SK-N-SH (cell line): ENCODE measurements around the gene ZKSCAN1. TPM values are rescaled to one million over a fixed set of nuclear protein-coding genes. Genes with fewer than 3 reads are reported as not detected.
A peak's percentile ranks its signal among the peaks of the same experiment; 100 is the strongest.

ENCODE experiments used
- CTCF ChIA-PET: fragments of 300-600, 350-600 bp; formaldehyde crosslinking; extraction: SDS; loops from one replicate; lab custom pipeline; 2021; lab: Yijun Ruan, JAX
- POLR2A ChIA-PET: fragments of 350-600 bp; sonication (Branson Sonifier 250); formaldehyde crosslinking; extraction: SDS; loops from one replicate; lab custom pipeline; 2020; ENCODE audit warnings: antibody characterized with exemption, inconsistent platforms; lab: Yijun Ruan, JAX
- DNase-seq: peaks from one replicate; pipeline ENCODE4 v3.0.0; 2012
- H2AFZ ChIP-seq: fragments of 200-600 bp; sonication (generic); 2 replicates; pipeline ENCODE4 v1.8.1; 2016; ENCODE audit warnings: antibody characterized with exemption, mild to moderate bottlenecking, low read depth
- H3F3A ChIP-seq: fragments of 200-600 bp; sonication (generic); replicated peaks from 2 replicates; pipeline ENCODE3; 2016; ENCODE audit warnings: antibody characterized with exemption, mild to moderate bottlenecking; ENCODE audit not compliant: insufficient read depth
- H3K27ac ChIP-seq, 2 experiments: fragments of 200-500 bp in 1 of 2; fragments of 200-600 bp in 1 of 2; sonication (Bioruptor generic) in 1 of 2; sonication (generic), shearing (Covaris generic) in 1 of 2; 2 replicates each; pipeline versions ENCODE4 v1.5.1 to v1.6.1; 2014 to 2016; ENCODE audit warnings: low read depth in 2 of 2, inconsistent platforms in 1 of 2, low read length in 1 of 2, mild to moderate bottlenecking in 1 of 2, mixed read lengths in 1 of 2
- H3K27me3 ChIP-seq: fragments of 200-600 bp; sonication (generic), shearing (Covaris generic); 2 replicates; pipeline ENCODE4 v1.6.1; 2016; ENCODE audit warnings: mixed run types; ENCODE audit not compliant: insufficient read depth
- H3K36me3 ChIP-seq, 2 experiments: fragments of 200-500 bp in 1 of 2; fragments of 200-600 bp in 1 of 2; sonication (Bioruptor generic) in 1 of 2; sonication (generic) in 1 of 2; replicated peaks in 1 of 2; 2 replicates each; pipeline versions ENCODE3 to v1.5.1; 2014 to 2016; ENCODE audit warnings: low read length in 1 of 2, mild to moderate bottlenecking in 1 of 2; ENCODE audit not compliant: insufficient read depth in 2 of 2, control insufficient read depth in 1 of 2
- H3K4me1 ChIP-seq, 2 experiments: fragments of 200-500 bp in 1 of 2; fragments of 200-600 bp in 1 of 2; sonication (Bioruptor generic) in 1 of 2; sonication (generic), shearing (Covaris generic) in 1 of 2; 2 replicates each; pipeline versions ENCODE4 v1.5.1 to v1.6.1; 2014 to 2016; ENCODE audit warnings: low read depth in 1 of 2, low read length in 1 of 2, mixed run types in 1 of 2; ENCODE audit not compliant: insufficient read depth in 2 of 2, control insufficient read depth in 1 of 2
- H3K4me2 ChIP-seq: fragments of 200-600 bp; sonication (generic), shearing (Covaris generic); 2 replicates; pipeline ENCODE4 v1.6.1; 2017; ENCODE audit warnings: mixed run types
- H3K4me3 ChIP-seq, 2 experiments: fragments of 200-500 bp in 1 of 2; fragments of 200-600 bp in 1 of 2; sonication (Bioruptor generic) in 1 of 2; sonication (generic), shearing (Covaris generic) in 1 of 2; 2 replicates each; pipeline versions ENCODE4 v1.5.1 to v1.8.1; 2014 to 2016; ENCODE audit warnings: low read depth in 2 of 2, inconsistent platforms in 1 of 2, low read length in 1 of 2, mild to moderate bottlenecking in 1 of 2, mixed read lengths in 1 of 2, moderate library complexity in 1 of 2
- H3K79me2 ChIP-seq: fragments of 200-600 bp; sonication (generic); 2 replicates; pipeline ENCODE4 v1.8.1; 2017; ENCODE audit warnings: mild to moderate bottlenecking; ENCODE audit not compliant: insufficient read depth
- H3K9ac ChIP-seq: fragments of 200-600 bp; sonication (generic); 2 replicates; pipeline ENCODE4 v1.6.1; 2017; ENCODE audit warnings: mixed run types
- H3K9me2 ChIP-seq: fragments of 200-600 bp; sonication (generic); 2 replicates; pipeline ENCODE4 v1.6.1; 2017; ENCODE audit warnings: mixed run types
- H3K9me3 ChIP-seq: fragments of 200-600 bp; sonication (generic); 2 replicates; pipeline ENCODE4 v1.6.1; 2017; ENCODE audit warnings: mixed run types, mild to moderate bottlenecking, moderate library complexity
- H4K20me1 ChIP-seq: fragments of 200-600 bp; sonication (generic); 2 replicates; pipeline ENCODE4 v1.6.1; 2017; ENCODE audit warnings: mild to moderate bottlenecking, mixed run types; ENCODE audit not compliant: insufficient read depth
- CHD2 ChIP-seq: fragments of 150-350 bp; IDR thresholded peaks from 2 replicates; pipeline ENCODE4 v1.6.1; 2018; ENCODE audit warnings: low read length; ENCODE audit not compliant: partially characterized antibody
- ELF1 ChIP-seq: IDR thresholded peaks from 2 replicates; pipeline ENCODE4 v1.4.0; 2012
- FOXJ3 ChIP-seq: sonication (generic); formaldehyde crosslinking; IDR thresholded peaks from 2 replicates; pipeline ENCODE4 v1.5.1; 2020; ENCODE audit warnings: mild to moderate bottlenecking, missing genetic modification reagents
- GABPA ChIP-seq: IDR thresholded peaks from 2 replicates; pipeline ENCODE4 v1.4.0; 2012; ENCODE audit warnings: low read depth, mild to moderate bottlenecking
- MXI1 ChIP-seq: IDR thresholded peaks from 2 replicates; pipeline ENCODE4 v1.6.1; 2012; ENCODE audit warnings: mild to moderate bottlenecking, low read depth, low read length, improper control_type of control experiment
- NFIC ChIP-seq: IDR thresholded peaks from 2 replicates; pipeline ENCODE4 v1.4.0; 2012; ENCODE audit warnings: borderline replicate concordance
- RCOR1 ChIP-seq: fragments of 150-350 bp; IDR thresholded peaks from 2 replicates; pipeline ENCODE4 v1.6.1; 2017; ENCODE audit warnings: antibody characterized with exemption, low read length
- RXRA ChIP-seq: IDR thresholded peaks from 2 replicates; pipeline ENCODE4 v1.4.0; 2012; ENCODE audit warnings: low read depth, mild to moderate bottlenecking, borderline replicate concordance
- TEAD4 ChIP-seq: IDR thresholded peaks from 2 replicates; pipeline ENCODE4 v1.4.0; 2012; ENCODE audit warnings: mild to moderate bottlenecking, borderline replicate concordance; ENCODE audit not compliant: insufficient read depth
- YY1 ChIP-seq: IDR thresholded peaks from 2 replicates; pipeline ENCODE4 v1.4.0; 2012; ENCODE audit warnings: low read depth, mild to moderate bottlenecking
- WGBS: methylation state at CpG from one replicate; pipeline ENCODE4 v1.1.6; 2017; ENCODE audit warnings: low lambda C conversion rate; 5-methylcytosine and 5-hydroxymethylcytosine counted together
- polyA plus RNA-seq, 3 experiments: library from polyadenylated mRNA; depleted of rRNA; stranded (reverse); fragments of >200 nt; gene quantifications; 2 replicates each; pipeline ENCODE4 v1.2.3, GENCODE V29; 2012
- TF ChIP-seq, protein P1 (sequence below): fragments of 200-600 bp; sonication (generic); IDR thresholded peaks from 2 replicates; pipeline ENCODE4 v1.6.1; 2017; ENCODE audit warnings: antibody characterized with exemption, mild to moderate bottlenecking, moderate library complexity
- TF ChIP-seq, protein P2 (sequence below): IDR thresholded peaks from 2 replicates; pipeline ENCODE4 v1.6.1; 2012; ENCODE audit warnings: mild to moderate bottlenecking, low read depth, low read length, moderate library complexity
- TF ChIP-seq, protein P3 (sequence below): IDR thresholded peaks from 2 replicates; pipeline ENCODE4 v1.4.0; 2012; ENCODE audit warnings: low read depth
- TF ChIP-seq, protein P4 (sequence below): IDR thresholded peaks from 2 replicates; pipeline ENCODE4; 2012
- TF ChIP-seq, protein P5 (sequence below): IDR thresholded peaks from 2 replicates; pipeline ENCODE4 v1.4.0; 2012; ENCODE audit warnings: low read depth, borderline replicate concordance

The ZKSCAN1 gene
- polyA plus RNA-seq, 1 of the 3 experiments (the other 2 are of a cell fraction): 21.1 TPM

DNA sequence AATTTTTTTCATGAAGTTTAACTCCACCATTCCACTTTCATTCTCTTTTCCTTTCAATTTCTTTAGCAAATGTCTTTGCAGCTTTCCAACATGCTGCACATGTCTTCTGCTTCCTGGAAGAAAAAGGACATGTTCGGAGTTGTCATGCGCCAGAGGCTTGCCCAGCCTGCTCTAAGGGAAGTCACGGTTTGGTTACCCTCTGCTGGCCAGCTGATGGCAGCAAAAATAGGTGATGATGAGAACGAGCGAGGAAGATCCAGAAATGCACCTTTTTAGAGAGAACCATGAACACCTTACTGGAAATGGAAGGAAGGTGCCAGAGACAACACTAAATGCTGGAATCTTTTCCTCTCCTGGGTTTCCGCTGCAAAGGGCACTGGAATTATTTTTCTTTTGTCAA, 29.3 kb downstream of the ZKSCAN1 start:
- Histone ChIP-seq H3K9me3 (no peaks in the 10 kb centered on the region), H3K27me3 (no peaks in the 10 kb centered on the region), H3K79me2 (no peaks in the 10 kb centered on the region), H3K36me3 (no peaks in the 10 kb centered on the region), H3K9ac (no peak overlapping the region), H4K20me1 (no peaks in the 10 kb centered on the region), H2AFZ (no peak overlapping the region), H3K4me3 (no peak overlapping the region), H3K4me2 (no peak overlapping the region), H3K4me1 (peaks cover 4 to 5% of the 10 kb centered on the region in 2 experiments; a peak in 2 of 4 replicates), H3K9me2 (no peaks in the 10 kb centered on the region), H3K27ac (no peak overlapping the region), H3F3A (peaks cover 18% of the 10 kb centered on the region)
- TF ChIP-seq YY1: no peak
- TF ChIP-seq, protein P1, sequence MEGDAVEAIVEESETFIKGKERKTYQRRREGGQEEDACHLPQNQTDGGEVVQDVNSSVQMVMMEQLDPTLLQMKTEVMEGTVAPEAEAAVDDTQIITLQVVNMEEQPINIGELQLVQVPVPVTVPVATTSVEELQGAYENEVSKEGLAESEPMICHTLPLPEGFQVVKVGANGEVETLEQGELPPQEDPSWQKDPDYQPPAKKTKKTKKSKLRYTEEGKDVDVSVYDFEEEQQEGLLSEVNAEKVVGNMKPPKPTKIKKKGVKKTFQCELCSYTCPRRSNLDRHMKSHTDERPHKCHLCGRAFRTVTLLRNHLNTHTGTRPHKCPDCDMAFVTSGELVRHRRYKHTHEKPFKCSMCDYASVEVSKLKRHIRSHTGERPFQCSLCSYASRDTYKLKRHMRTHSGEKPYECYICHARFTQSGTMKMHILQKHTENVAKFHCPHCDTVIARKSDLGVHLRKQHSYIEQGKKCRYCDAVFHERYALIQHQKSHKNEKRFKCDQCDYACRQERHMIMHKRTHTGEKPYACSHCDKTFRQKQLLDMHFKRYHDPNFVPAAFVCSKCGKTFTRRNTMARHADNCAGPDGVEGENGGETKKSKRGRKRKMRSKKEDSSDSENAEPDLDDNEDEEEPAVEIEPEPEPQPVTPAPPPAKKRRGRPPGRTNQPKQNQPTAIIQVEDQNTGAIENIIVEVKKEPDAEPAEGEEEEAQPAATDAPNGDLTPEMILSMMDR: peak; percentile 14
- WGBS: 62% methylated on average over 6 of the region's 6 CpGs
- peak; percentile 28 for DNase-seq
- ChIA-PET POLR2A (no interaction called here), CTCF (interaction anchor here (0.6 to 1.2 kb wide), 2 partner anchors 16 to 1019 kb away, joined by 3 read pairs; no protein-coding TSS in a partner anchor)

DNA sequence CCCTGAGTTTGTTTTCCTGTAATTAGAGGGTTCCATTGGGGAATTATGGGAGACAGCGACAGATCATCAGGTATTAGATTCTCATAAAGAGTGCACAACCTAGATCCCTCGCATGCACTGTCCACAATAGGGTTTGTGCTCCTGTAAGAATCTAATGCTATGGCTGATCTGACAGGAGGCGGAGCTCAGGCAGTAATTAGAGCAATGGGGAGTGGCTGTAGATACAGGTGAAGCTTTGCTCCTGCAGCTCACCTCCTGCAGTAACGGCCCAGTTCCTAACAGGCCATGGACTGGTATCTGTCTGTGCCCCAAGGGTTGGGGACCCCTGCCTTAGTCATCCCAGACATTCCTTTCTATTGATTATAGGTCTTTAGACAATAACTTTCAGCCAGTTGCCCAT, 33.3 kb downstream of the ZKSCAN1 start:
- Histone ChIP-seq H3K4me2 (peak overlapping the region; percentile 80; the same call in 1 of the 2 replicates), H3K4me1 (peaks cover 5 to 9% of the 10 kb centered on the region in 2 experiments; a peak in 2 of 4 replicates), H4K20me1 (no peaks in the 10 kb centered on the region; the same call in 1 of the 2 replicates), H3K79me2 (peaks cover 31% of the 10 kb centered on the region), H2AFZ (0 out of 2 replicates have a peak overlapping the region, but pooled peaks have one; percentile 99), H3K27ac (no peak overlapping the region), H3K27me3 (no peaks in the 10 kb centered on the region), H3K9me2 (no peaks in the 10 kb centered on the region), H3K4me3 (no peak overlapping the region), H3F3A (peaks cover 23% of the 10 kb centered on the region), H3K36me3 (peaks cover 7 to 8% of the 10 kb centered on the region in 2 experiments), H3K9ac (no peak overlapping the region), H3K9me3 (no peaks in the 10 kb centered on the region)
- WGBS: 89% methylated on average over 4 of the region's 4 CpGs
- CTCF ChIA-PET: interaction anchor here (1.0 to 5.5 kb wide), 4 partner anchors 12 to 82 kb away, joined by 3 to 60 read pairs (median 3); no protein-coding TSS in a partner anchor
- POLR2A ChIA-PET: interaction anchor here (2.3 kb wide), 1 partner anchor 33 kb away, joined by 24 read pairs; the partner anchor contains the start of gene ZKSCAN1
- DNase-seq: no peak
- TF ChIP-seq FOXJ3 (CRISPR knock-in tag) (no peak), CHD2 (no peak), GABPA (no peak), TEAD4 (no peak), RCOR1 (no peak), MXI1 (no peak), RXRA (no peak), YY1 (no peak), ELF1 (no peak), NFIC (no peak)
- TF ChIP-seq, protein P2, sequence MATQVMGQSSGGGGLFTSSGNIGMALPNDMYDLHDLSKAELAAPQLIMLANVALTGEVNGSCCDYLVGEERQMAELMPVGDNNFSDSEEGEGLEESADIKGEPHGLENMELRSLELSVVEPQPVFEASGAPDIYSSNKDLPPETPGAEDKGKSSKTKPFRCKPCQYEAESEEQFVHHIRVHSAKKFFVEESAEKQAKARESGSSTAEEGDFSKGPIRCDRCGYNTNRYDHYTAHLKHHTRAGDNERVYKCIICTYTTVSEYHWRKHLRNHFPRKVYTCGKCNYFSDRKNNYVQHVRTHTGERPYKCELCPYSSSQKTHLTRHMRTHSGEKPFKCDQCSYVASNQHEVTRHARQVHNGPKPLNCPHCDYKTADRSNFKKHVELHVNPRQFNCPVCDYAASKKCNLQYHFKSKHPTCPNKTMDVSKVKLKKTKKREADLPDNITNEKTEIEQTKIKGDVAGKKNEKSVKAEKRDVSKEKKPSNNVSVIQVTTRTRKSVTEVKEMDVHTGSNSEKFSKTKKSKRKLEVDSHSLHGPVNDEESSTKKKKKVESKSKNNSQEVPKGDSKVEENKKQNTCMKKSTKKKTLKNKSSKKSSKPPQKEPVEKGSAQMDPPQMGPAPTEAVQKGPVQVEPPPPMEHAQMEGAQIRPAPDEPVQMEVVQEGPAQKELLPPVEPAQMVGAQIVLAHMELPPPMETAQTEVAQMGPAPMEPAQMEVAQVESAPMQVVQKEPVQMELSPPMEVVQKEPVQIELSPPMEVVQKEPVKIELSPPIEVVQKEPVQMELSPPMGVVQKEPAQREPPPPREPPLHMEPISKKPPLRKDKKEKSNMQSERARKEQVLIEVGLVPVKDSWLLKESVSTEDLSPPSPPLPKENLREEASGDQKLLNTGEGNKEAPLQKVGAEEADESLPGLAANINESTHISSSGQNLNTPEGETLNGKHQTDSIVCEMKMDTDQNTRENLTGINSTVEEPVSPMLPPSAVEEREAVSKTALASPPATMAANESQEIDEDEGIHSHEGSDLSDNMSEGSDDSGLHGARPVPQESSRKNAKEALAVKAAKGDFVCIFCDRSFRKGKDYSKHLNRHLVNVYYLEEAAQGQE: no peak
- TF ChIP-seq, protein P1: no peak
- TF ChIP-seq, protein P3, sequence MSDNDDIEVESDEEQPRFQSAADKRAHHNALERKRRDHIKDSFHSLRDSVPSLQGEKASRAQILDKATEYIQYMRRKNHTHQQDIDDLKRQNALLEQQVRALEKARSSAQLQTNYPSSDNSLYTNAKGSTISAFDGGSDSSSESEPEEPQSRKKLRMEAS: no peak
- TF ChIP-seq, protein P4, sequence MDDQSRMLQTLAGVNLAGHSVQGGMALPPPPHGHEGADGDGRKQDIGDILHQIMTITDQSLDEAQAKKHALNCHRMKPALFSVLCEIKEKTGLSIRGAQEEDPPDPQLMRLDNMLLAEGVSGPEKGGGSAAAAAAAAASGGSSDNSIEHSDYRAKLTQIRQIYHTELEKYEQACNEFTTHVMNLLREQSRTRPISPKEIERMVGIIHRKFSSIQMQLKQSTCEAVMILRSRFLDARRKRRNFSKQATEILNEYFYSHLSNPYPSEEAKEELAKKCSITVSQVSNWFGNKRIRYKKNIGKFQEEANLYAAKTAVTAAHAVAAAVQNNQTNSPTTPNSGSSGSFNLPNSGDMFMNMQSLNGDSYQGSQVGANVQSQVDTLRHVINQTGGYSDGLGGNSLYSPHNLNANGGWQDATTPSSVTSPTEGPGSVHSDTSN: no peak
- TF ChIP-seq, protein P5, sequence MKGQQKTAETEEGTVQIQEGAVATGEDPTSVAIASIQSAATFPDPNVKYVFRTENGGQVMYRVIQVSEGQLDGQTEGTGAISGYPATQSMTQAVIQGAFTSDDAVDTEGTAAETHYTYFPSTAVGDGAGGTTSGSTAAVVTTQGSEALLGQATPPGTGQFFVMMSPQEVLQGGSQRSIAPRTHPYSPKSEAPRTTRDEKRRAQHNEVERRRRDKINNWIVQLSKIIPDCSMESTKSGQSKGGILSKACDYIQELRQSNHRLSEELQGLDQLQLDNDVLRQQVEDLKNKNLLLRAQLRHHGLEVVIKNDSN: no peak
